Heart left ventricle (tissue), 13 donors: Measurements from ENCODE around the gene KLHL26.

ENCODE experiments used
- POLR2A ChIP-seq, 2 donors: fragments of 450-650 bp; IDR thresholded peaks; one replicate each; pipeline ENCODE4 v1.6.1; 2017; ENCODE audit warnings: antibody characterized with exemption in 2 of 2, mild to moderate bottlenecking in 2 of 2, moderate library complexity in 2 of 2
- TF ChIP-seq, protein P1 (sequence below), 12 donors: fragments of 200-600 bp; sonication (generic) in 4 of 12; IDR thresholded peaks; one replicate each; pipeline versions ENCODE4 v1.5.0 to v1.8.0; 2018 to 2022; ENCODE audit warnings: antibody characterized with exemption in 12 of 12, mild to moderate bottlenecking in 5 of 12
- donor health status: ischemic (EF 13 %, LVEDD 7.1; RV severe dilation, severe dysfunction).
- donor health status: DM: no; HTN: yes; CAD: no.
- donor health status: DM: no; HTN: no; CAD: no.
- donor health status: ischemic (EF 25% LVEDD 6.9; RV normal size, moderate dysfunction).
- donor health status: ischemic (EF 25% LVEDD 5.7; RV mildly dilated, moderate dysfunction).
- donor health status: ischemic (EF 35%, LVEDD 5.7; RV mildly dilated, moderate dysfunction).
- donor health status: nonischemic (EF 11% LVEDD 7.7; RV severe dilation, severe dysfunction).
- donor health status: DM: yes; HTN: yes; CAD: no.
- donor health status: PGD.
- donor health status: ischemic (EF 29% LVEDD 5.4; RV normal size, mild dysfunction).
- donor health status: nonischemic (EF 23%, LVEDD 6.1; RV moderate dilation, normal function).

DNA sequence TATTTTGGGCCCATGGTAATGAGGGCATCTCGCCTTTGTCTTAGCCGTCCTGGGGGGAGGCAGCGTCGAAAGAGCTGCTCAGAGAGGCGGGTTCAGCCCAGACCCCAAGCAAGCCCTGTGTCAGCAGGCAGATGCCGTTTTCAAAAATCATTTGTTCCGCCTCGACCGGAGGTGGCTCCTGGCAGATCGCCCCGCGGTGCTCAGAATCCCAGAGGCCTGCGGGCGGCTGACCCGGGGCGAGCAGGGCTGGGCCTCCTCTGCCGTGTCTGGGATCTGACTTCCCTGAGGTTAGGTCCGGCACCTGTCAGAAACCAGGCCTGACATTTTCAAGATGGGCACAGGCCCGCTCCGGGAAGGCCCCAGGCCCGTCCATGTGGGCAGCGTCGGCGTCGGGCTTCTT, 82.7 kb downstream of the KLHL26 start:
- TF ChIP-seq, protein P1, sequence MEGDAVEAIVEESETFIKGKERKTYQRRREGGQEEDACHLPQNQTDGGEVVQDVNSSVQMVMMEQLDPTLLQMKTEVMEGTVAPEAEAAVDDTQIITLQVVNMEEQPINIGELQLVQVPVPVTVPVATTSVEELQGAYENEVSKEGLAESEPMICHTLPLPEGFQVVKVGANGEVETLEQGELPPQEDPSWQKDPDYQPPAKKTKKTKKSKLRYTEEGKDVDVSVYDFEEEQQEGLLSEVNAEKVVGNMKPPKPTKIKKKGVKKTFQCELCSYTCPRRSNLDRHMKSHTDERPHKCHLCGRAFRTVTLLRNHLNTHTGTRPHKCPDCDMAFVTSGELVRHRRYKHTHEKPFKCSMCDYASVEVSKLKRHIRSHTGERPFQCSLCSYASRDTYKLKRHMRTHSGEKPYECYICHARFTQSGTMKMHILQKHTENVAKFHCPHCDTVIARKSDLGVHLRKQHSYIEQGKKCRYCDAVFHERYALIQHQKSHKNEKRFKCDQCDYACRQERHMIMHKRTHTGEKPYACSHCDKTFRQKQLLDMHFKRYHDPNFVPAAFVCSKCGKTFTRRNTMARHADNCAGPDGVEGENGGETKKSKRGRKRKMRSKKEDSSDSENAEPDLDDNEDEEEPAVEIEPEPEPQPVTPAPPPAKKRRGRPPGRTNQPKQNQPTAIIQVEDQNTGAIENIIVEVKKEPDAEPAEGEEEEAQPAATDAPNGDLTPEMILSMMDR (IDR thresholded peaks at IDR 0.05): no peak
- no peak for TF ChIP-seq POLR2A (IDR thresholded peaks at IDR 0.05)
